Caco-2 (cell line): ENCODE measurements around the gene IL33. TPM values are rescaled to one million over a fixed set of nuclear protein-coding genes. Genes with fewer than 3 reads are reported as not detected.

Experiments
- BruUV-seq: library from RNA; stranded (reverse); fragments of 400-500 nt; replicated peaks from 2 replicates; lab custom pipeline; 2021; lab: Mats Ljungman, UMichigan
- CTCF ChIA-PET: fragments of 300-600 bp; sonication (Branson Sonifier 250); formaldehyde crosslinking; loops from one replicate; lab custom pipeline; 2022; ENCODE audit warnings: antibody characterized with exemption; lab: Charles Lee
- POLR2A ChIA-PET: fragments of 300-600 bp; sonication (Branson Sonifier 250); formaldehyde crosslinking; loops from one replicate; lab custom pipeline; 2022; ENCODE audit warnings: antibody characterized with exemption; lab: Charles Lee
- DNase-seq, 2 experiments: peaks; one replicate each; pipeline versions ENCODE4 v3.0.0 to v3.0.0-alpha.2; 2020 to 2022
- H3K27me3 ChIP-seq: replicated peaks from 2 replicates; pipeline ENCODE4 v1.6.0; 2011; ENCODE audit warnings: low read length; ENCODE audit not compliant: control insufficient read depth, insufficient read depth
- H3K36me3 ChIP-seq: 2 replicates; pipeline ENCODE4 v1.5.1; 2011; ENCODE audit warnings: low read length; ENCODE audit not compliant: control insufficient read depth, insufficient read depth
- H3K4me1 ChIP-seq: fragments of 250-450 bp; sonication (Bioruptor Pico); 2 replicates; pipeline ENCODE4 v1.5.1; 2020; ENCODE audit warnings: mild to moderate bottlenecking
- H3K4me3 ChIP-seq: 2 replicates; pipeline ENCODE4 v1.5.1; 2011; ENCODE audit warnings: low read depth, mild to moderate bottlenecking, control low read depth, low read length
- H3K9me3 ChIP-seq: fragments of 250-450 bp; sonication (Bioruptor Pico); 2 replicates; pipeline ENCODE4 v1.5.1; 2020; ENCODE audit warnings: mild to moderate bottlenecking, moderate library complexity
- H3K27ac Mint-ChIP-seq: one replicate; pipeline ENCODE4 v1.8.0; 2022; ENCODE audit warnings: mixed read lengths; ENCODE audit not compliant: unreplicated experiment
- H3K27me3 Mint-ChIP-seq: one replicate; pipeline ENCODE4 v1.8.0; 2022; ENCODE audit warnings: mixed read lengths; ENCODE audit not compliant: insufficient read depth, unreplicated experiment
- H3K36me3 Mint-ChIP-seq: one replicate; pipeline ENCODE4 v1.8.0; 2022; ENCODE audit warnings: mild to moderate bottlenecking, mixed read lengths; ENCODE audit not compliant: insufficient read depth, unreplicated experiment
- H3K4me1 Mint-ChIP-seq: one replicate; pipeline ENCODE4 v1.8.0; 2022; ENCODE audit warnings: low read depth, mixed read lengths; ENCODE audit not compliant: unreplicated experiment
- H3K4me3 Mint-ChIP-seq: one replicate; pipeline ENCODE4 v1.8.0; 2022; ENCODE audit warnings: mild to moderate bottlenecking, moderate library complexity, mixed read lengths; ENCODE audit not compliant: unreplicated experiment
- H3K9me3 Mint-ChIP-seq: one replicate; pipeline ENCODE4 v1.8.0; 2022; ENCODE audit warnings: mixed read lengths; ENCODE audit not compliant: unreplicated experiment
- intact Hi-C: fragments of 100-400 bp; cut with micrococcal nuclease; formaldehyde crosslinking; loops from one replicate; pipeline ENCODE4 v1.10.0; 2022; ENCODE audit not compliant: unreplicated experiment
- total RNA-seq: library from RNA; stranded (reverse); gene quantifications from 2 replicates; pipeline ENCODE4 v1.2.3, GENCODE V29; 2022
- TF ChIP-seq, protein P1 (sequence below), 2 experiments: fragments of 200-600 bp in 1 of 2; IDR thresholded peaks; 1 replicate in 1 of 2; 2 replicates in 1 of 2; pipeline versions ENCODE4 v1.5.1 to v1.8.0; 2011 to 2022; ENCODE audit warnings: antibody characterized with exemption in 1 of 2, control low read depth in 1 of 2, inconsistent platforms in 1 of 2, low read depth in 1 of 2, low read length in 1 of 2, mild to moderate bottlenecking in 1 of 2, moderate library complexity in 1 of 2; ENCODE audit not compliant: insufficient read depth in 1 of 2, severe bottlenecking in 1 of 2, unreplicated experiment in 1 of 2

Gene IL33
- total RNA-seq, 1 experiment from 2014 or later = not detected

DNA sequence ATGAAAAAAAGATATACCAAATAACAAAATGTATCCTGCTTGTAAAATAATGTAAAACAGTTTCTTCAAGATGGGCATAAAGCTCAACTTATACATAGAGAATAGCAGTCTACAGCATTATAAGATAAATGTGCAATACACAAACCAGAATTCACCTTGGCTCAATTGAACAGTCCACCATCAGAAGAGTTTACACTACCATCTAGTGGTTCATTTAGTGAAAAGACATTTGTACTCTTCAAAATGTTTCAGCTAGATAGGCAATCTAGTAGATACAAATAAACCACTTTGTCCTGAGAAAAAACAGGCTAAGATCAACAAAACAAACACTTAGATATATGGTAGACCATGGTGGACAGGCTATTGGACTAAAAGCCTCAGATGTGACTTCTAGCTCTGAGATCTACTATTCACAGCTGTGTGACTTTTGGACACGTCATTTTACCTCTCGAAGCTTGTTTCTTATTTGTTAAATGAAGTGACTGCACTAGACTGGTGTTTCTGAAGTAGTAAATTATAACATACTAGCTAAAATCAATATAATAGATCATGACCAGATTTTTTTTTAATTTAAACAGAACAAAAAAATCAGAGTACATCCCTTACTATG lies 90.5 kb downstream of the IL33 start:
- Mint-ChIP-seq H3K27ac (no peak overlapping the region), H3K4me1 (no peaks in the 10 kb centered on the region), H3K27me3 (peaks cover 3% of the 10 kb centered on the region), H3K36me3 (no peaks in the 10 kb centered on the region), H3K9me3 (no peaks in the 10 kb centered on the region), H3K4me3 (no peak overlapping the region)
- H3K4me1 ChIP-seq = no peaks in the 10 kb centered on the region
- no peaks in the 10 kb centered on the region for H3K9me3 ChIP-seq
- intact Hi-C loops = loop anchor here (1.0 to 10.0 kb wide), 3 partner anchors 109 to 421 kb away; no protein-coding TSS in a partner anchor
- POLR2A ChIA-PET = no interaction called here
- H3K36me3 ChIP-seq = no peaks in the 10 kb centered on the region
- DNase-seq = peak in 1 of 2 experiments; percentile 10
- CTCF ChIA-PET = interaction anchor here (0.6 to 1.8 kb wide), 14 partner anchors 37 to 507 kb away, joined by 3 to 23 read pairs (median 4); a partner anchor contains a TSS
- no TSS peak for BruUV-seq
- H3K4me3 ChIP-seq = no peak overlapping the region
- H3K27me3 ChIP-seq = no peaks in the 10 kb centered on the region
- TF ChIP-seq, protein P1, sequence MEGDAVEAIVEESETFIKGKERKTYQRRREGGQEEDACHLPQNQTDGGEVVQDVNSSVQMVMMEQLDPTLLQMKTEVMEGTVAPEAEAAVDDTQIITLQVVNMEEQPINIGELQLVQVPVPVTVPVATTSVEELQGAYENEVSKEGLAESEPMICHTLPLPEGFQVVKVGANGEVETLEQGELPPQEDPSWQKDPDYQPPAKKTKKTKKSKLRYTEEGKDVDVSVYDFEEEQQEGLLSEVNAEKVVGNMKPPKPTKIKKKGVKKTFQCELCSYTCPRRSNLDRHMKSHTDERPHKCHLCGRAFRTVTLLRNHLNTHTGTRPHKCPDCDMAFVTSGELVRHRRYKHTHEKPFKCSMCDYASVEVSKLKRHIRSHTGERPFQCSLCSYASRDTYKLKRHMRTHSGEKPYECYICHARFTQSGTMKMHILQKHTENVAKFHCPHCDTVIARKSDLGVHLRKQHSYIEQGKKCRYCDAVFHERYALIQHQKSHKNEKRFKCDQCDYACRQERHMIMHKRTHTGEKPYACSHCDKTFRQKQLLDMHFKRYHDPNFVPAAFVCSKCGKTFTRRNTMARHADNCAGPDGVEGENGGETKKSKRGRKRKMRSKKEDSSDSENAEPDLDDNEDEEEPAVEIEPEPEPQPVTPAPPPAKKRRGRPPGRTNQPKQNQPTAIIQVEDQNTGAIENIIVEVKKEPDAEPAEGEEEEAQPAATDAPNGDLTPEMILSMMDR (IDR thresholded peaks at IDR 0.05; ENCODE audit: insufficient read depth in 1 of 2, low read depth in 1 of 2, low read length in 1 of 2, severe bottlenecking in 1 of 2, unreplicated experiment in 1 of 2) = peak; percentile 36 to 43

Other genes with a start within 250 kb of the IL33 start
- gene RANBP6, start 200.2 kb upstream of the IL33 start, total RNA-seq = 13.7 and 16.5 TPM in 2 replicates
- not detected in 2 replicates for gene TPD52L3, start 112.6 kb downstream of the IL33 start, total RNA-seq
- 38.1 and 46.5 TPM in 2 replicates for gene UHRF2, start 197.4 kb downstream of the IL33 start, total RNA-seq